DMS53 (cell line): ENCODE data around the gene MCTP1.
A peak's percentile ranks its signal among the peaks of the same experiment; 100 is the strongest.

Source experiments
- DNase-seq: peaks from one replicate; lab custom pipeline; 2025; lab: John Stamatoyannopoulos, UW

MCTP1 gene

DNA sequence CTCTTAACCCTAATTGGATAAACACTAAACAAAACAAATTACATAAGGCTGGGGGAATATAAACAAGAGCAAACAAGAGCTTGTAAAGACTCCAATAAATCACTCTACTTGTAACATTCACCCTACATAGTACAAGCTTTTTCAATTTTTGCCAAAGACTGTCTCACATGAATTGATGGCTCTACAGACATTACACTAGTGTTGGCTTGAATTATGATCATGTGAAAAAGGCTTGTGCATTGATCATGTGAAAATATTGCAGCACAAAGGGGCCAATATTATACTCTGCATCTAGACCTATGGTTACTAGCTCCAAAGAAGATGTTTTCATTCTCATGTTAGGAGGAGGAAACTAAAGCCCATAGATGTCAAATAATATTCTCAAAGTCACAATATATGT is 212.6 kb downstream of the MCTP1 start:
- no peak for DNase-seq

DNA sequence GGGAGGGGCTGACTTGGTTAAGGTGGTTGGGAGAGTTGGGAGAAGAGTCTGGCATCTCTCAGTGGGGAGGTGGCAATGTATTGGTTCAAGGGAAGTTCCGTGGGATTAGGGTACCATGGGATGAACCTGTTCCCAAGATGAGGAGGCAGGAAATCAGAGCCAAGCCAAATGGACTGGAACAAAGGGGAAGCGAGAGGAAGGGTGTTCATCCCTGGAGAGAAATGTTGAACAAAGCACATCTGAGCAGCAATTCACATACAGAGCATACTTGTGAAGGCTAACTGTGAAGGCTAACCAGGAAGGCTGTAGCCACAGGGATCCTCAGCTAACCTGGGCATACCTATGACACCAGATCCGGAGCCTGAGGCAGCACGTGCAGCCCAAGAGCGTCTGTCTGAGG is 214.0 kb downstream of the MCTP1 start:
- DNase-seq = no peak

DNA sequence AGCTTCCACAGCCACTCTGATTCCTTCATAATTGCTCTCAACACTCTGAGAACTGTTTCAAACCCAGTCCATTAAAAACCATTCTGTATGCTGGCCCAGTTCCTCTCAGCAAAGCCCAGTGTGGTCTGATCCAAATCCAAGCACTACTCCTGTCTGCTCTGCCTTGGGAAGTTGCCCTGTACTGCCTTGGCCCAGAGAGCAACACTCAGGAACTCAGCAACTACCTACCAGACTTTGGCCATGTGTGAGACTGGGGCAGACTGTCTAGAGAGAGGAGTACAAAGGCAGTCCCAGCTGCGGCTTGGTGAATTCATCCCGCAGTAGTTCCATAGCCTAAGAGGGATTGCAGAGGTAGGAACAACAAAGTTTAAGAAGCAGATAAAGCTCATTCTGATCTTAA is 214.4 kb downstream of the MCTP1 start:
- no peak for DNase-seq

DNA sequence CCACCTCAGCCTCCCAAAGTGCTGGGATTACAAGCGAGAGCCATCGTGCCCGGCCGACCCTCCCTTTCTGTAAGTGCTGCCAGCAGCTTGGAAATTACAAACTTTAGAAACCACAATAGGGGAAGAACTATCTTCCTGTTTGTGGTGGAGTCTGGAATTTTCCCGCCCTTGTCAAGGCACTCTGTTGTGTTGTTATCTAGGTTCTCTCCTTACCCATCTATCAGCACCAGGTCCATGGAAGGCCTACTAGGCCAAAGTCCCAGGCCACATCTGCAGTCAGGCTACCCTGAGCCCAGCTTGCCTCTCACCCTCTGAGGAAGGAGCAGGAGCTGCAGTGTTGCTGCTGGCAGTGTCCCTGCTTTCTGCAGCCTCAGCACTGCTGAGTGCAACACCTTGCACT is 214.9 kb downstream of the MCTP1 start:
- DNase-seq = peak; percentile 8

DNA sequence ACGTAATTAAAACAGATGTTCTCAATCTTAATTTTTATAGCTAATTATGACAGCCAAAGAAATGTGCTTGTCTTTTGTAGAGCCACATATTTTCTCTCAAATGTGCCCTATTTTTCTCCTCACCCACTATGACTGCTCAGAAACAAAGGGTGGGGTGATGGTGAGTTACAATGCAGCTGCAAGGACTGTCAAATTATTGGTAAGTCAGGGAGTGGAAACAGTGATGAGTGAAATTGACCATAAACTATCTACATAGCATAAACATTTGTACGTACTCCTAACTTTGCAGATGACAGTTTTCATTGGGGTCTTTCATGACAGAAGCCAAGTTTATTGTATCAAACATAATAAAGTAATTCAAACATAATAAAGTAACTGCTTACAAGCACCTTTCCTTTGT is 215.9 kb downstream of the MCTP1 start:
- DNase-seq = no peak

DNA sequence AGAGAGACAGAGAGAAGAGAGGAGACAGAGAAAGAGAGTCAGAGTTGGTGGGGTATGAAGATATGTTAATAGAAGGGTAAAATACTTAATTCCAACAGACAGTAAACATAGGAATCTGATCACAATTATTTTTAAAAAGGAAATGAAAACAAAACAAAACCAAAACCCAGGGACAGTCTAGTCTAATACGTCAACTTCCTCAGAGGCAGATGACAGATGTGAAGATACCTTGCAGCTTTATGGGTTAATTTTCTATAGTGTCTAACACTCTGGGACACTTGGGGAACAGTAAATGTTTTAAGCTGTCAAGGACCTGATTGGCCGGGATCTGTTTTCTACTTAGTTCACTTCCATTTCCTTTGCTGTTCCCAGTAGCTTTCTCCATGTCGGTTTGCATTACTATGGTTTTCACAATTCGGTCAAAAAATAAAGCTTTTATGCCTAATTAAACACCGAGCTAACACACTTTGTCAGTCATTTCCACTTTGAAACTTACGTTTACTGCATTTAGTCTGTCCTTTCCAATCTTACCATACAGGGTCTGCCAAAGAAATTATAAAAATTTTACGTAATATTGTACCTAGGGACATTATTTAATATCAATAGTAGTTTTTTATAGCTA is 216.5 kb downstream of the MCTP1 start:
- no peak for DNase-seq

DNA sequence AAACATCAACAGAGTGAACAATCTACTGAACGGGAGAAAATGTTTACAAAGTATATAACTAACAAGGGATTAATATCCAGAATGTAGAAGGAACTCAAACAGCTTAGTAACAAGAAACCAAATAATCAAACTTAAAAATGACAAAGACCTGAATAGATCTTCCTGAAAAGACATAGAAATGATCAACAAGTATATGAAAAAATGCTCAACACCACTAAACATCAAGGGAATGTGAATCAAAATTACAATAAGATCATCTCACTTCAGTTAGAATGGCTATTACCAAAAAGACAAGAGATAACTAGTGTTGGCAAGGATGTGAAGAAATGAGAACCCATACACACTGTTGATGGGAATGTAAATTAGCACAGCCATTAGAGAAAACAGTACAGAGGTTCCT is 218.8 kb downstream of the MCTP1 start:
- DNase-seq = no peak

DNA sequence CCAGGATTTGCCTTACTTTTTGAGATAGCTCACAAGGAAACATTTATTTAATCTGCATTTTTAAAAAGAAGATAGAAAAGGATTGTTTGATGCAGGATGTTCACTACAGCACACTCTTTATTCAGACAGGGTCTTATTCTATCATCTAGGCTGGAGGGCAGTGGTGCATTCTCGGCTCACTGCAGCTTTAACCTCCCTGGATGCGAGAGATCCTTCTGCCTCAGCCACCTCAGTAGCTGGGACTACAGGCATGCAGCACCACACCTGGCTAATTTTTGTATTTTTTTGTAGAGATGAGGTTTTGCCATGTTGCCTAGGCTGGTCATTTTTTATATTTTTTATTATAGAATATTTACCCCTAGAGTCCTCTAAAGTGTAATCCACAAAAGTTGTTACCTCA is 221.4 kb downstream of the MCTP1 start:
- no peak for DNase-seq

DNA sequence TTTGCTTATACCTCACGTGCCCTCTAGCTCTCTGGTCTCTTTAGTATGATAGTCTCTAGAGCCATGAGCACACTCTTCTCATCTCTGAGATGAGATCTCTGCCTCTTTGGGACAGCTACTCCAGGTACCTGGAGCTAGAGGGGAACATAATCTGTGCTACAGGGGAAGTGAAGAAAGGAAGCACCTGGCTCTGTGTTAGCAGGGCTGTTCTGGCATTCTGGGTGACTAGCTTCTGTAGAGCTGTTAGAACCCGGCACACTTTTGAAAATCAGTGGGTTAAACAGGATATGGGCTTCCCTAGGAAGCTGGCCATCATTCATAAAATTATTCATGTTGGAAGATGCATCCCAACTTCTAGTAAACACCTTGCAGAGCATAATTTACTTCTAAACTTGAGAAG is 224.8 kb downstream of the MCTP1 start:
- DNase-seq = no peak

DNA sequence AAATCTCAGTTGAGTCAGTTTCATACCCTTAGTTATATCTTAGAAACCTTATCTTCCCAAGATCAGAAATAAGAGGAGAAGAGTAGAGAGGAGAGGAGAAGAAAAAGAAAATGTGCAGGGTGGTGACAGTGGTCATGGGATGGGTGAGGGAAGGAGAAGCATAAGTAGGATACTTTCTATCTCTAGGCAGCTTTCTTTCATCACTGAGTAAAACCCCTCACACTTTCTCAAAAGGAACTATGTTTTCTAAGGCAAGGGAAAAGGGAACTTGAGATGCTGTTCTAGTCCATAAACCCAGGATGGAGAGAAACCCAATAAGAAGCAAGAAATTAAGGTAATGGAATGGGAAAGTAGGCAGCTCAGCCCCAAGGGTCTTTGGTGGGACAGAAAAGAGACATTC is 225.3 kb downstream of the MCTP1 start:
- no peak for DNase-seq

DNA sequence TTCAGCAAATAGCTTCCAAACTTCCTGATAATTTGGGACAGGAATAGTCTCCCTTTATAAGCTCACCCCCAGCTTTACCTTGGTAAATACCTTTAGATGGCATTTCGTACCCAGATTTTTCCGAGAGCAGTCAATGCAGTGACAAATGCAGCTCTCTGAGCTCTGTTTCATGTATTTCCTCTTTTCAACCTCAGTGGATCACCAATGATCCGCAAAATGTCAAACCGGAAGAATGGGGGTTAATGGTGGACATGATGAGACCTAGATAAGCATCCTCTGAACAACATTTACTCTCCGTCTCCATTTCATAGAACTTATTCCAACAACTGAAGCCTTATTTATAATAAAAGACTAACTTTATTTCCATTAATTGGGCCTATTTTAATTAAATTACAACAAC is 227.3 kb downstream of the MCTP1 start:
- DNase-seq = no peak

DNA sequence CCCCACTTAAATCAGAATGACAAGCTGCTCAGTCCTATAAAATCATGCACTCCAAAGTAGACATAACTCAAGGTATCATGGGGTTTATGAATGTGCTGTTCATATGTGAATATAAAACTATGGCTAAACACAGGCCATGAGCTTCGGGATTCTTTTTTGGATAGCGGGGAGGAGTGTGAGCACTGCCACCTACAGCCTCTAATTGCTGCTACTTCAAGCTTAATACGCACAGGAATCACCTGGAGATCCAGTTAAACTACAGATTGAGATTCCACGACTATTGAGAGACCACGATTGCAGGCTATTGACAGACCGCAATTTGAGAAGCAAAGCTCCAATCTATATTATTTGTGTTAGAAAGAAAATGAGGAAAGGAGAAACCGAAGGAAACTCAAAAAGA is 231.6 kb downstream of the MCTP1 start:
- no peak for DNase-seq

DNA sequence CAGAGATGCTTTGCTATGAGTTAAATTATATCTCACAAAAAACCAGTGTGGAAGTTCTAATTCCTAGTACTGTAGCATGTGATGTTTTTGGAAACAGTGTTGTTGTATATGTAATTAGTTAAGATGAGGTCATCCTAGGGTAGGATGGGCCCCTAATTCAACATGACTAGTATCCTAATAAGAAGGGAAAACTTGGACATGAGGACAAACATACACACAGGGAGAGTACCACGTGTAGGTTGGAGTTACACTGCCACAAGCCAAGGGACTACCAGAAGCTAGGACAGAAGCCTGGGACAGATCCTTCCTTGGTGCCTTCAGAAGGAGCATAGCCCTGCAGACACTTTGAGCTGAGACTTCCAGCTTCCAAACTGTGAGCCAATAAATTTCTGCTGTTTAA is 234.2 kb downstream of the MCTP1 start:
- DNase-seq = peak; percentile 14

DNA sequence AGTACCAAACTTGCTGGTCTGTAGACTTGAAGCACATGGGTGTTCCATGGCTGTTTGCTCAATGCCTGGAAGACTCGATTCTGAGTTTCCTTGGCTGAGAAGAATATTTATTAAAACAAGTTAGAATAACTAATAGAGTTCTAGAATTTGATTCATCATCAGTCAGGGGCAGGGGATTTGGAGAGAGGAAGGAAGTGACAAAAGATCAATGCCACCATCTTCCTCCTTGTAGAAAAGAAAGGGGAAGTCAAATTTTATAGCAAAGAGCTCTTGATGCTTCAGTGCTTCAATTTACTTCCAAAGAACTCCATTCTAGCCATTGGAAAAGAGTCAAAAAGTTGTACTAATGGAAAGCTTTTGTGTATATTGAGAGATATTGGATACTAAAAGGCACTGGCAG is 236.3 kb downstream of the MCTP1 start:
- no peak for DNase-seq

DNA sequence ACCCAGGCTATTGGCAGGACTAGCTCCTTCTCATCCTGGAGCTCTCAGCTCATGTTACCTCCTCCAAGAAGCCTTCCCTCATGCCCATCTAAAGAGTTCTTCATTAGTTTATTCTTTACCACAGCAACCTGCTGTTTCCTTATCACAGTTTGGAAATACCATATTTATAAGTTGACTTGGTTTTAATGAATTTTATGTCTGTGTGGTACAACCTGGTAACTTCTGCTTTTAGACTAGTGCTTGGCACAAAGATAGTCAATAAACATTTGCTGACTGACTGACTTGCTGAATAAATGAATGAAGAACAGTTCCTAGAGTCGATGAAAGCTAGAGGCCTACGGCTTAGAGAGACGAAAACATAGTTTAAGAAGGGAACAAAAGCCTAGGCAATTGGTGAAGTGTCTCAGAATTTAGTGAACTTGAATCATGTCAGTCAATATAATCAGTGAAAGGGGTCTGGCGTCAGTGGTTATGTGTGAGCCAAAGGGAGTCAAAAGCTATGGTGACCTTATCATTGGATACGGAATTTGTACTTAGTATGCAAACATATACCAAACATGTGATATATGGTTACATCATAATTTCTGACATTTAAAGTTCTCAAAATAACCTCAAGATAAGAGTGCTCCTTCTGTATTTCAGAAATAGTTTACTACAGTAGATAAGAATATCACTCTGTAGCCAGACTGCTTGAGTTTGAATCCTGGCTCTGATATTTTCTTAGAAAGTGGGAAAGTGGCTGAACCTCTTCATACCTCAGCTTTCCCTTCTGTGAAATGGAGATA is 239.5 kb downstream of the MCTP1 start:
- no peak for DNase-seq

DNA sequence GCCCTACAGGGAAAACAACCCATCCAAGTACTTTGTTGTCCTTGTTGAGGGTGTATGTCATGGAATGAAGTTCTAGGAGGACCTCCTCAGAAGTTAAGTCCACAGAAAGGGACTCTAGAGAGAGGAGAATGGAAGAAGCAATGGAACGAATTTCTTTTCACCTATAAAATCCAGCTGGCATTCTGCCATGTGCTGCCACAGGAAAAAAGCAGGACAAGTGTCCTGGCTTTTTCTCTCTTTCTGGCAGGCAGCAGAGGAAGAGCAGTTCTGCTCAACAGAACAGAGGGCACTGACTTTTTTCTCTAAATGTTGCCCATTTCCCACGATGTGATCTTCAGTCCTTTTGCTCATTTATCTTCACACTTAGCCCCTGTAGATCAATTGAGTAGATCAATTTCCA is 240.8 kb downstream of the MCTP1 start:
- DNase-seq = peak; percentile 23

DNA sequence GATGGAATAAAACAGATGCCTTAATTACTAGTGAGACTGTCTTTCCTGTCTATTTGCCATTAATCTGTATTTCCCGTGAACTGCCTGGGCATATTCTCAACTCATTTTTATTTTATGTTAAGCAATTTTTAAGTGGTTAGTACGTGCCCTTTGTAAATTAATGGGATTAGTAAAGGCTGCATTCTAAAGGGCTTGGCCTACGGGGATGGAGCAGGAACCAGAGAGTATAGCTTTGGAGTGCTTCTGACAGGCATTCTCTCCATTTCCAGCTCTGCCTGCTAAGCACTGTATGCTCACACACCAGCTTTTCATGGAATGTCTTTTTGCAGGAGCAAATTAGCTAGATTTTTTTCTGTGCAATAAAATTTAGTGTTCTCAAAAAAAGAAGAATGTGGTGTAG is 241.2 kb downstream of the MCTP1 start:
- DNase-seq = peak; percentile 23

DNA sequence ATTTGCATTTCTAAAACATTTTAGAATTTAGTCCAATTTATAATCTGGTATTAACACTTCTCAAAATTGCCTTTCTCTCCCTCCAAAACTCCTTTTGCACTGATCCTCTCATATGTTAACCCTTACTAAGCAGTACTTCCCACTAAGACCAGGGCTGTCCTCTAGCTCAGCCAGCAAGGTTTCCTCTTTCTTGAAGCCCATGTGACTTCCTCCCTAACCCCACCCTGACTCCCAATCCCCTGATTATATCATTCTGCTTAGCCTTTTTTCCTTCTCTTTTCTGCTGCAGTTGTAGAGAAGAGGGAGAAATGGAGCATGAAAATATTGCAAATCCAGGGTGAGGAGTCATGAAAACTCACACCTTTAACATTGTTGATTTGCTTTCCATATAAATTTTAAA is 241.7 kb downstream of the MCTP1 start:
- DNase-seq = no peak

DNA sequence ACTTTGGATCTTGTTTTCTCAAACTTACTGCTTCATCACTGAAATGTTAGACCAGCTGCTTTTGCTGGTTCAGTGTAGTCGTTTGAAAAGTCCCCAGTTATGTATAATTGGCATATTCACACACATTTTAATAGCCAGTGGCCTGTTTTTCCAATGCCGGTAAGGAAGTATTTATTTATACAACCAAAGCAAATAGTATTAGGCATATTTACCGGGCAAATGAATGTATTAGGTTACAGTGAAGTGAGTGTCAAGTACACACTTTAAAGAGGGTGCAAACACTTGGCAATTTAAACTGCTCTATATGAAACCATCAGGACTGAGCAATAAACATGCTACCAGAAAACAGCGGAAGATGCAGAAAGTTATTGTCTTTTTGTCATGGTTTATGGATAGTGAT is 242.9 kb downstream of the MCTP1 start:
- DNase-seq = peak; percentile 95

DNA sequence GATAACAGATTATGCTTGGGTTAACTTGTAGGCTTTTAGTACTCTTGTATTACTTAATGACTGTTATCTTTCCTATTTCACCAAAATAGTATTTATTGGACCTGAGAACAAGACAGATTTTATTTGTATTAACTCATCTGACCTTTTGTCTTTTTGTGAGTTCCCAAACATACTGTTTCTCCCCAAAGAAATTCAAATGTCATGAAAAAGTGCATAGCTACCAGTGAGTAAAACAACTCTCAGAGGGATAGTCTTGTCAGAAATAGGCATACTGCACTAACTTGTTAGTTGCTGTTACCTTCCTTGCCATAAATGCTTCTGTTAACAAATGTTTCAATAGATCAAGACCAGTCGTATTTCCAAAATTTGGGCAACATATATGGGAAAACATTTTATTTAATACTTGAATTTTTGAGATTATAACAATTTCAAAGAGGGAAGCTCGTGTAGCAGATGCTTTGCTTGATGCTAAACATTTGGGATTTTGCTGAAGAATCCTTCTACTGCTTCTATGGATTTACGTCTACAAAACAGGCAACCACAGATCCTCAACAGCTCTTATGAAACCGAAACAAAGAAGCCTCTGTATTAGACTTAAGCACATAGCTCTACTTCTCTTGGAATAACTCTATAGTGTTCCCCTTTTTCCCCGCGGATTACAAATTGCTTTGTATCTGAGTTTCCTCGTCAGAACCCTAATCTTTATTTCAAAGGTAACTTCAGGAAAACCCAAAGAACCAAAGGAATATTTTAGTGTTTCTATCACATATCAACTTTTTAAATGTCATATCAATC is 248.8 kb downstream of the MCTP1 start:
- no peak for DNase-seq

DNA sequence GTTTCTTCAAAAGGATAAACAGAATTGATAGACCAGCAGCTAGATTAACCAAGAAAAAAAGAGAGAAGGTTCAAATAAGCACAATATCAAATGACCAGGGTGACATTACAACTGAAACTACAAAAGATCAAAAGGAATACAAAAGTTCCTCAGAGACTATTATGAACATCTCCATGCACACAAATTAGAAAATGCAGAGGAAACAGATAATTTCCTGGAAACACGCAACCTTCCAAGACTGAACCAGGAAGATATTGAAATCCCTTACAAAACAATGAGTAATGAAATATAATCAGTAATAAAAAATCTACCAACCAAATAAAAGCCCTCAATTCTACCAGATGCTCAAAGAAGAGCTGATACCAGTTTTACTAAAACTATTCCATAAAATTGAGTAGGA is 252.1 kb downstream of the MCTP1 start:
- no peak for DNase-seq

DNA sequence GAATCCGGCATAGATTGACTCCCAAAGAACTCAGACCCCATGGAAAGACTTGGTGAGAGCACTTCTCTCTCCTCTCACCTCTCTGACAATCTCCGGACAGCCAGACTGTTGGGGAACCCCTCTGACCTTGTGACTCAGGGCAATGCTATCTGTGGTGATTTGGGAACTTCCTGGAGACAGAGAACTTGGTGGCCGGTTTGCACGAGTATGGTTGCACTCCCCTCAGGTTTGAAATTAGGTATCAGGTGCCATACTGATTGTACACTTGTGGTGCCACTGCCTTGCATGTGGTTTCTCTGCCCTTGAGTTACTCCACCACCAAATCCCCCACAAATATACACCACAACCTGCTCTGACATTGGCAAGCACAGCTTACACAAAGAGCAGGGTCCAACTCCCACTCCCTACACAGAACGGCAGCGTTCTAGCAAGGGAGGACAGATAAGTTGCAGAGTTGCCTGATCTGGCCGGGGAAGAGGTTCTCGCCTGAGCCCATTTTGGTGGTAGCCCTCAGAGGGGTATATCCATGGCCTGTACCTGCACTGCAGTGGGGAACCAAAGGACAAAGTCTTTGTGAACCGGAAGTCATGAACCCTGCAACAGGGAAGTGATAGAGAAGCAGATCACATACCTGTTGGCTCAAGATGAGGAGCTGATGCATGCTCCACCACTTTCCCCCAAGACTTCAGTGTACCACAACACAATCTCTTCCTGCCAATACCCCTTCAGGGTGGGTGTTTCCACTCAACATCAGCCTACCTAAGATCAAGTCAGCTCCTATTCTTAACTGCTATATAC is 255.1 kb downstream of the MCTP1 start:
- DNase-seq = no peak
